ENCODE results near the gene SCUBE2.

SCUBE2 gene

DNA sequence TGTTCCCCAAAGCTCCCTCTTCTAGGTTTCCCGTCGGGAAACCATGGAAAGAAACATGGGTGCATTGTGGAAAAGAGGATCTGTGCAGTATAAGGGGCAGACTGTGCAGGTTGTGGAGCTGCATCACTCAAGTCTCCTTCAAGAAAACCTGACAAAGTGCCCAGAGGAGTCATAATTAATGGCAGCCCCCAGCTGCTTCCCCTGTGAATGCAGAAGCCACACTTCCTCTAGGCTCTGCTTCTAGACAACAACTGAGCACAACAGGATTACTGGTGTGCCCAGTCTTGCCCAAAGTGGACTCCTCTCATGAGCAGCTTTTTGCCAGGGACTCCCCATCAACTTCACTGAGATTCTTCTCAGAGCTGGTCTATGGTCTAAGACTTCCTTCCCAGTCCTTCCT is 42.6 kb upstream of the SCUBE2 start:
- no peak for DNase-seq (ENCODE audit: low read depth, low spot score)
- Histone ChIP-seq H3K9ac (ENCODE audit: insufficient read length) (no peak overlapping the region), H3K36me3 (ENCODE audit: insufficient read depth, low read length) (peaks cover 9% of the 10 kb centered on the region), H3K9me3 (ENCODE audit: low read depth, low read length) (no peaks in the 10 kb centered on the region), H3K27ac (no peak overlapping the region), H3K4me3 (no peak overlapping the region)
- TF ChIP-seq EZH2 (IDR thresholded peaks at IDR 0.05) (no peak), FOXP2 (optimal IDR thresholded peaks at IDR 0.05; ENCODE audit: control extremely low read depth, extremely low read length, insufficient read depth) (no peak), POLR2AphosphoS5 (IDR thresholded peaks at IDR 0.05; ENCODE audit: borderline replicate concordance, low read depth, low read length) (no peak)

- Histone ChIP-seq H3K36me3 (ENCODE audit: insufficient read depth, low read length) (peaks cover 1% of the 10 kb centered on the region; the same call in 1 of the 2 replicates), H3K9ac (ENCODE audit: insufficient read length) (no peak overlapping the region), H3K9me3 (ENCODE audit: low read depth, low read length) (no peaks in the 10 kb centered on the region), H3K4me3 (no peak overlapping the region), H3K27ac (no peak overlapping the region)
- TF ChIP-seq EZH2 (IDR thresholded peaks at IDR 0.05) (no peak), POLR2AphosphoS5 (IDR thresholded peaks at IDR 0.05; ENCODE audit: borderline replicate concordance, low read depth, low read length) (no peak), FOXP2 (optimal IDR thresholded peaks at IDR 0.05; ENCODE audit: control extremely low read depth, extremely low read length, insufficient read depth) (no peak)
- DNase-seq (ENCODE audit: low read depth, low spot score) = no peak
Observed at GRCh38 chr11:9132203-9132878, 40.9 kb upstream of the SCUBE2 start.

GRCh38 chr11:9130297-9130696 is 38.9 kb upstream of the SCUBE2 start:
- Histone ChIP-seq H3K9ac (ENCODE audit: insufficient read length) (no peak overlapping the region), H3K9me3 (ENCODE audit: low read depth, low read length) (no peaks in the 10 kb centered on the region), H3K4me3 (no peak overlapping the region), H3K27ac (no peak overlapping the region), H3K36me3 (ENCODE audit: insufficient read depth, low read length) (no peaks in the 10 kb centered on the region)
- TF ChIP-seq FOXP2 (optimal IDR thresholded peaks at IDR 0.05; ENCODE audit: control extremely low read depth, extremely low read length, insufficient read depth) = no peak
- TF ChIP-seq POLR2AphosphoS5 (IDR thresholded peaks at IDR 0.05; ENCODE audit: borderline replicate concordance, low read depth, low read length) = no peak
- no peak for TF ChIP-seq EZH2 (IDR thresholded peaks at IDR 0.05)
- no peak for DNase-seq (ENCODE audit: low read depth, low spot score)

- TF ChIP-seq EZH2 (IDR thresholded peaks at IDR 0.05) (no peak), POLR2AphosphoS5 (IDR thresholded peaks at IDR 0.05; ENCODE audit: borderline replicate concordance, low read depth, low read length) (no peak), FOXP2 (optimal IDR thresholded peaks at IDR 0.05; ENCODE audit: control extremely low read depth, extremely low read length, insufficient read depth) (no peak)
- Histone ChIP-seq H3K9ac (ENCODE audit: insufficient read length) (no peak overlapping the region), H3K36me3 (ENCODE audit: insufficient read depth, low read length) (no peaks in the 10 kb centered on the region), H3K27ac (no peak overlapping the region), H3K9me3 (ENCODE audit: low read depth, low read length) (no peaks in the 10 kb centered on the region), H3K4me3 (no peak overlapping the region)
- DNase-seq (ENCODE audit: low read depth, low spot score) = no peak
Observed at GRCh38 chr11:9126636-9127035, 35.2 kb upstream of the SCUBE2 start.

DNA sequence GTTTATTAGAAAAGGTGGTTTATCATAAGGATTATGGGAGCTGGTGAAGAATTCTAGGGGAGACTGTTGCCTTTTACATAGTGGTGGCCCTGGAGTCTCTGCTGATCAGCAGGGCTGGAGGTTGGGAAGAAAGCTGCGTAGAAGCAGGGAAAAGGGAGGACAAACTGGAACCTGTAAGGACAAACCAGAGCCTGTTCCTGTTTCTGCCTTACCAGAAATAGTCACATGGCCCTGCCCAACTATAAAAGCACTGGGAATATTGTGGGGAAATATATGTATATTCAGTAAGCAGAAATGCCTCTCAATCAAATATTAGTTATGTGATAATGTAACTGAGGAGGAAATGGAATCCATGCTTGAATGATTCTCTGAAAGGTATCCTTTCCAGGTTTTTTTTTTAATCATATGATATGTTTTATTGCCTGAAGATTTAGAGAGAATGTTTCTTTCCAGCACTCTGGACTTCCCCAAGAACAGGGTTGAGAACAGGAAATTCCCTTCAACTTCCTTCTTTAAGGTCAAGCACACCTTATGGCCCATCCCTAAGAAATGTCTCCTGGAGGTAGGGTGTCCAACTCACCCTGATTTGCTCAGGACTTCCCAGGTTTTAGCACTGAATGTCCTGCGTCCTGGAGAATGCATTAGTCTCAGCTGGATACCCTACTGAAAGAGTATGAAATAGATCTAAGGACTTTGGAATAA is 33.9 kb upstream of the SCUBE2 start:
- H3K4me3 ChIP-seq = no peak overlapping the region
- no peak for DNase-seq (ENCODE audit: low read depth, low spot score)
- TF ChIP-seq POLR2AphosphoS5 (IDR thresholded peaks at IDR 0.05; ENCODE audit: borderline replicate concordance, low read depth, low read length) (no peak), FOXP2 (optimal IDR thresholded peaks at IDR 0.05; ENCODE audit: control extremely low read depth, extremely low read length, insufficient read depth) (no peak), EZH2 (IDR thresholded peaks at IDR 0.05) (no peak)
- no peaks in the 10 kb centered on the region for H3K9me3 ChIP-seq (ENCODE audit: low read depth, low read length)
- no peaks in the 10 kb centered on the region for H3K36me3 ChIP-seq (ENCODE audit: insufficient read depth, low read length)
- H3K27ac ChIP-seq = no peak overlapping the region
- H3K9ac ChIP-seq (ENCODE audit: insufficient read length) = no peak overlapping the region

DNA sequence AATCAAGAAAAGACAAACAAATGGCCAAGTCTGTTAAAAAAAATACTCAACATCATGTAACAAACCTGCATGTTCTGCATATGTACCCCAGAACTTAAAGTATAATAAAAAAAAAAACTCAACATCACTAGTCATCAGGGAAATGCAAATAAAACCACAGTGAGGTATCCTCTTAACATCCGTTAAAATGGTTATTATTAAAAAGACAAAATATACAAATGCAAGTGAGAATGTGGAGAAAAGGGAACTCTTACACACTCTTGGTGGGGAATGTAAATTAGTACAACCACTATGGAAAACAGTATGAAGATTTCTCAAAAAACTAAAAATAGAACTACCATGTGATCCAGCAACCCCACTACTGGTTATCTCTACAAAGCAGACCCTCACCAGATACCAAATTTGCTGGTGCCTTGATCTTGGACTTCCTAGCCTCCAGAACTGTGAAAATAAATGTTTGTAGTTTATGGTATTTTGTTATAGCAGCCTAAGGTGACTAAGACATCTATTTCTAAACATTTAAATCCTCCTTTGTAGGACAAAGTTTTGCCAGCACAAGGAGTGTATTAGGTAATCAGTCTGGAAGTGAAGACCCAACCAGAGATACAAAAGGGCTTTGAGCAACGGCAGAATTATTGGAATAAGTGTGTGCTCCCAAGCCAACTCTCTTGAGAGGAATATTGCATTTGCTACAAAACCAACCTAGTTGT is 32.4 kb upstream of the SCUBE2 start:
- DNase-seq (ENCODE audit: low read depth, low spot score) = no peak
- H3K4me3 ChIP-seq = no peak overlapping the region
- no peaks in the 10 kb centered on the region for H3K36me3 ChIP-seq (ENCODE audit: insufficient read depth, low read length)
- no peak overlapping the region for H3K27ac ChIP-seq
- H3K9ac ChIP-seq (ENCODE audit: insufficient read length) = no peak overlapping the region
- TF ChIP-seq POLR2AphosphoS5 (IDR thresholded peaks at IDR 0.05; ENCODE audit: borderline replicate concordance, low read depth, low read length) = no peak
- no peak for TF ChIP-seq FOXP2 (optimal IDR thresholded peaks at IDR 0.05; ENCODE audit: control extremely low read depth, extremely low read length, insufficient read depth)
- H3K9me3 ChIP-seq (ENCODE audit: low read depth, low read length) = no peaks in the 10 kb centered on the region

DNA sequence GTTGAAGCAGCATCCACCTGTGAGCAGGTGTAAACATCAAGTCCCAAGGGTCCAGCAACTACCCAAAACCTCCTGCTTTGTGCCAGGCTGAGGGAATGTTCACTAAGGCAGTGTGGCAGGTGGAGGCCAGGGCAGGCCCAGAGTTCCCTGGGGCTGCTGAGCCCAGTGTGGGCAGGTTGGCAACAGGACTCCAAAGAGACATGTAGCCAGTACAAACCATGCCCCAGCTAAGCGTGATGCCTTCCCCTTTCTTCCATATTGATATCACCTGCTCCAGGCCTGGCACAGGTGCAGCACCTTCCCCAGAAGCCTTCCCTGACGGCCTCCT is 30.0 kb upstream of the SCUBE2 start:
- no peak overlapping the region for H3K27ac ChIP-seq
- no peak overlapping the region for H3K9ac ChIP-seq (ENCODE audit: insufficient read length)
- H3K36me3 ChIP-seq (ENCODE audit: insufficient read depth, low read length) = no peaks in the 10 kb centered on the region
- no peak overlapping the region for H3K4me3 ChIP-seq
- no peaks in the 10 kb centered on the region for H3K9me3 ChIP-seq (ENCODE audit: low read depth, low read length)
- TF ChIP-seq POLR2AphosphoS5 (IDR thresholded peaks at IDR 0.05; ENCODE audit: borderline replicate concordance, low read depth, low read length) (no peak), EZH2 (IDR thresholded peaks at IDR 0.05) (no peak), FOXP2 (optimal IDR thresholded peaks at IDR 0.05; ENCODE audit: control extremely low read depth, extremely low read length, insufficient read depth) (no peak)
- DNase-seq (ENCODE audit: low read depth, low spot score) = no peak

- Histone ChIP-seq H3K36me3 (ENCODE audit: insufficient read depth, low read length) (no peaks in the 10 kb centered on the region), H3K9ac (ENCODE audit: insufficient read length) (no peak overlapping the region), H3K4me3 (no peak overlapping the region), H3K9me3 (ENCODE audit: low read depth, low read length) (no peaks in the 10 kb centered on the region), H3K27ac (no peak overlapping the region)
- DNase-seq (ENCODE audit: low read depth, low spot score) = no peak
- no peak for TF ChIP-seq POLR2AphosphoS5 (IDR thresholded peaks at IDR 0.05; ENCODE audit: borderline replicate concordance, low read depth, low read length)
- no peak for TF ChIP-seq EZH2 (IDR thresholded peaks at IDR 0.05)
- no peak for TF ChIP-seq FOXP2 (optimal IDR thresholded peaks at IDR 0.05; ENCODE audit: control extremely low read depth, extremely low read length, insufficient read depth)
Observed at GRCh38 chr11:9120664-9121468, 29.5 kb upstream of the SCUBE2 start.

Data from SK-N-MC (cell line).